Stimulated activated effector memory CD8-positive, alpha-beta T cell treated with anti-CD3 and anti-CD28 coated beads, Interleukin-12 subunit alpha, Interleukin-12 subunit beta, amount 100 ng/mL, for 72 hours (primary cell): ENCODE results near the gene SHFL.

ENCODE experiments used
- ATAC-seq: fragments of 150-1000 bp; cut with Tn5 transposase; 2 replicates; pipeline ENCODE4 v1.10.0; 2021
- DNase-seq, 2 donors: peaks; one replicate each; pipeline ENCODE4 v3.0.0; 2021 to 2022; ENCODE audit warnings: low spot score in 2 of 2
- H3K27ac Mint-ChIP-seq: one replicate; pipeline ENCODE4 v1.8.0; 2022; ENCODE audit warnings: mild to moderate bottlenecking, mixed read lengths
- H3K36me3 Mint-ChIP-seq: one replicate; pipeline ENCODE4 v1.8.0; 2022; ENCODE audit warnings: mild to moderate bottlenecking, mixed read lengths
- H3K4me1 Mint-ChIP-seq: one replicate; pipeline ENCODE4 v1.8.0; 2022; ENCODE audit warnings: mixed read lengths
- H3K4me3 Mint-ChIP-seq: one replicate; pipeline ENCODE4 v1.8.0; 2022; ENCODE audit warnings: mild to moderate bottlenecking, mixed read lengths
- H3K9me3 Mint-ChIP-seq: one replicate; pipeline ENCODE4 v1.8.0; 2022; ENCODE audit warnings: mixed read lengths

Gene SHFL

DNA sequence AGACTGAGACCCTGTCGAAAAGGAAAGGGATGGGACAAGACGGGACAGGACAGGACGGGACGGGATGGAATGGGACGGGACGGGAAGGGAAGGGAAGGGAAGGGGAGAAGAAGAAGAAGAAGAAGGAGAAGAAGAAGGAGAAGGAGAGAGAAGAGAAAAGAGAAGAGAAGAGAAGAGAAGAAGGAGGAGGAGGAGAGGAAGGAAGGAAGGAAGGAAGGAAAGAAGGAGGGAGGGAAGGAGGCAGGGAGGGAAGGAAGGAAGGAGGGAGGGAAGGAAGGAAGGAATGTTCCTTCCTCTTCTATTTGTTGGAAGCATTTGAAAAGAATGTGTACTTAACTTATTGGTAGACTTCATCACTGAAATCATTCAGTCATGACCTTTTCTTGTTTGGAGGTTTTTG is 9.6 kb upstream of the SHFL start:
- no peak overlapping the region for H3K27ac Mint-ChIP-seq
- ATAC-seq = no peak
- no peaks in the 10 kb centered on the region for H3K9me3 Mint-ChIP-seq
- no peaks in the 10 kb centered on the region for H3K4me1 Mint-ChIP-seq
- H3K36me3 Mint-ChIP-seq = no peaks in the 10 kb centered on the region
- no peak overlapping the region for H3K4me3 Mint-ChIP-seq
- DNase-seq = no peak

GRCh38 chr19:10078329-10078728 is 7.8 kb upstream of the SHFL start:
- no peak for ATAC-seq
- Mint-ChIP-seq H3K9me3 (no peaks in the 10 kb centered on the region), H3K36me3 (no peaks in the 10 kb centered on the region), H3K4me1 (no peaks in the 10 kb centered on the region), H3K27ac (no peak overlapping the region), H3K4me3 (no peak overlapping the region)
- DNase-seq = no peak

DNA sequence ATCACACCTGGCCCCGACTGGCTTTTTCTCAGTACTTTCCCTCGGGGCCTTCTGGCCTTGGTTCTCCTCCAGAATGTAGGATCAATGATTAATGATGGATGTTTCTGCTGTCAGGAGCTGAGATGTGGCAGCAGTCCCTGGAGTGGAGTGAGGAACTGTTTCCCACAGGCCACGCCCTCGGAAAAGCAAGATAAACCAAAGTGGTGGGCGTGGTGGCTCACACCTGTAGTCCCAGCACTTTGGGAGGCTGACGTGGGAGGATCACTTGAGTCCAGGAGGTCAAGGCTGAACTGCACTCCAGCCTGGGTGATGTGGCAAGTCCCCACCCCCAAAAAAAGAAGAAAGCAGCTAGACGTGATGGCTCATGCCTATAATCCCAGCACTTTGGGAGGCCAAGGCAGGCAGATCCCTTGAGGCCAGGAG is 7.1 kb upstream of the SHFL start:
- Mint-ChIP-seq H3K27ac (no peak overlapping the region), H3K36me3 (no peaks in the 10 kb centered on the region), H3K4me1 (no peaks in the 10 kb centered on the region), H3K9me3 (no peaks in the 10 kb centered on the region), H3K4me3 (no peak overlapping the region)
- no peak for ATAC-seq
- no peak for DNase-seq

DNA sequence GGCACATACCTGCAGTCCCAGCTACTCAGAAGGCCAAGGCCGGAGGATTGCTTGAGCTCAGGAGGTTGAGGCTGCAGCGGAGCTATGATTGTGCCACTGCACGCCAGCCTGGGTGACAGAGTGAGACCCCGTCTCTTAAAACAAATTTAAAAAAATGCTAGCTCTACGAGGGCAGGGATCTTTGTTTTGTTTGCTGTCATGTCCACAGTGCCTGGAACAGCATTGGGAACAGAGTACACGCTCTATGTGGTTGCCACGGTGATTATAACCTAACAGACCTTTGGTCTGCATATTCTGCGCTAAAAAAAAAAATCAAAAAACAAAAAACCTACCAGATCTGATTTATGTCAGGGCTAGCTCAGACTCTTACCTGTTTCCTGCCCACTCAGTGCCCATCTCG is 2.2 kb upstream of the SHFL start:
- ATAC-seq (no peak), DNase-seq (no peak)
- no peak overlapping the region for H3K4me3 Mint-ChIP-seq
- peaks cover 8% of the 10 kb centered on the region for H3K4me1 Mint-ChIP-seq
- H3K9me3 Mint-ChIP-seq = no peaks in the 10 kb centered on the region
- H3K27ac Mint-ChIP-seq = no peak overlapping the region
- peaks cover 21% of the 10 kb centered on the region for H3K36me3 Mint-ChIP-seq

DNA sequence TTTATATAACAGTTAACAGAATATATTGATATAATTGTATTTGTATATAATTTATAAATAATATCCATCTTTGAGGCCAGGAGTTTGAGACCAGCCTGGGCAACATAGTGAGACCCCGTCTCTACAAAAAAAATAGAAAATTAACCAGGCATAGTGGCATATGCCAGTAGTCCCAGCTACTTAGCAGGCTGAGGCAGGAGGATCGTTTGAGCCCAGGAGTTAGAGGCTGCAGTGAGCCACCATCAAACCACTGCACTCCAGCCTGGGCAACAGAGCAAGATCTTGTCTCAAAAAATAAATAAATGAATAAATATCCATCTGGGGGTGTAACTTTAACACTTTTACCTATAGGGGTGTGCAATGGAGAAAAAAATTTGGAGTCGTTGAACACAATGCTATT is 1.3 kb upstream of the SHFL start:
- DNase-seq = no peak
- ATAC-seq = no peak
- H3K9me3 Mint-ChIP-seq = no peaks in the 10 kb centered on the region
- H3K36me3 Mint-ChIP-seq = peaks cover 30% of the 10 kb centered on the region
- no peak overlapping the region for H3K27ac Mint-ChIP-seq
- peaks cover 15% of the 10 kb centered on the region for H3K4me1 Mint-ChIP-seq
- H3K4me3 Mint-ChIP-seq = peak overlapping the region; percentile 80

- ATAC-seq (peak; percentile 47), DNase-seq (no peak)
- no peaks in the 10 kb centered on the region for H3K9me3 Mint-ChIP-seq
- peak overlapping the region; percentile 80 for H3K4me3 Mint-ChIP-seq
- H3K27ac Mint-ChIP-seq = peak overlapping the region; percentile 85
- H3K36me3 Mint-ChIP-seq = peaks cover 49% of the 10 kb centered on the region
- peaks cover 23% of the 10 kb centered on the region for H3K4me1 Mint-ChIP-seq
Observed at GRCh38 chr19:10086591-10087192, 575 bp downstream of the SHFL start.

DNA sequence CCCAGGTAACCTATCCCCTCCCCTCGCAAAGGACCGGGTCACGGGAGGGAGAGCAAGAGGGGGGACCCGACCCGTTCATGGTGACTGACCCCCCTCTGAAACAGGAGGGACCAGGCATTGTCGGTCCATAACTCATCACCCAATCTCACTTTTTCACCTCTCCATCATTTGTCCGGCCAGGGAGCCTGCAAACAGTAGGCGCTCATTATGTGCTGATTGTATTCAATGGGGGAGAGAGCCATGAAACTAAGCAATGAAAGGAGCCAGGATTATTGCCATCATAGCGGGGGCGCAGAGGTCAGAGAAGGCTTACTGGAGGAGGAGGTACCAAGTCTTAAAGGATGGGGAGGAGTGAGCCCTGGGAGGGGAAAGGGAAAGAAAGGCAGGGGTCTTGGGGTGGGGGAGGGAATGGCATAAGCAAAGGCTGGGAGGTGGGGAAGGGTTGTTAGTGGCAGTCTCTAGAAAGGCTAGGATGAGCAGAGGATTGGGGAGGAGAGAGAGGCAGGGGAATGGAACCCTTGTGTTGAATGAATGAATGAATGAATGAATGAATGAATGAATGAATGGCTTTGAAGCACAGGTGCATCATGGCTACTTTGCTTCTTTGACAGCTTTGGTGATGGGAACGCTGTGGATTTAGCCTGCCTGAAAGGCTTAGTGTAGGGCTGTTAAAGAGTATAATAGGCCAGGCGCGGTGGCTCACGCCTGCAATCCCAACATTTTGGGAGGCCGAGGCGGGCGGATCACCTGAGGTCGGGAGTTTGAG is 1.4 kb downstream of the SHFL start:
- H3K4me3 Mint-ChIP-seq = peak overlapping the region; percentile 80

DNA sequence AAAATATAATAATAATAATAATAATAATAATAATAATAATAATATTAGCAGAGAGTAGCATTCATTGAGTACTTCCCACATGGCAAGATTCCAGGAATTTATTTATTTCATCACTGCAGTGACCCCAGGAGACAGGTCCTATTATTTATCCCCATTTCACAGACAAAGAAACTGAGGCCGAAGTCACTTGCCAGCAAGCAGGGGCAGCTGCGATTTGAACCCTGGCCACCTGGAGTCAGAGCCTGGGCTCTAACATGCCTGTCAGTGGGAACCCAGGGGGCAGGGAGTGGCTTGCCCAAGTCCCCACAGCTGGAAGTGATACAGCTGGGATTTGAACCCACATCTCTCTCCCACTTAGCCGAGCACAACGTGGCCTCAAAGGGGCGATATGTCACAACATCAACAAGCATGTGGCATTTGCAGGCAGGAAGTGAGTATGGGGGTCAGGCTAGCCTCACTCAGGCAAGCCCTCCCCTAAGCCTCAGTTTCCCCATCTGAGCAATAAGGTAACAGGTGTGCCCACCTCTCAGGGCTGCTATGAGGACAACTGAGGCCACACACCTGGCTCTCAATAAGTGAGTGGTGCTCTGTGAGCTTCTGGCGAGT is 2.9 kb downstream of the SHFL start:
- Mint-ChIP-seq H3K27ac (peak overlapping the region; percentile 79), H3K4me3 (no peak overlapping the region), H3K36me3 (peaks cover 73% of the 10 kb centered on the region), H3K4me1 (peaks cover 33% of the 10 kb centered on the region), H3K9me3 (no peaks in the 10 kb centered on the region)
- ATAC-seq = no peak
- no peak for DNase-seq

More for the DNA sequence above, 1.4 kb downstream of the SHFL start:
- peak overlapping the region; percentile 85 for H3K27ac Mint-ChIP-seq
- peaks cover 27% of the 10 kb centered on the region for H3K4me1 Mint-ChIP-seq
- peaks cover 57% of the 10 kb centered on the region for H3K36me3 Mint-ChIP-seq
- DNase-seq (no peak), ATAC-seq (no peak)
- no peaks in the 10 kb centered on the region for H3K9me3 Mint-ChIP-seq

DNA sequence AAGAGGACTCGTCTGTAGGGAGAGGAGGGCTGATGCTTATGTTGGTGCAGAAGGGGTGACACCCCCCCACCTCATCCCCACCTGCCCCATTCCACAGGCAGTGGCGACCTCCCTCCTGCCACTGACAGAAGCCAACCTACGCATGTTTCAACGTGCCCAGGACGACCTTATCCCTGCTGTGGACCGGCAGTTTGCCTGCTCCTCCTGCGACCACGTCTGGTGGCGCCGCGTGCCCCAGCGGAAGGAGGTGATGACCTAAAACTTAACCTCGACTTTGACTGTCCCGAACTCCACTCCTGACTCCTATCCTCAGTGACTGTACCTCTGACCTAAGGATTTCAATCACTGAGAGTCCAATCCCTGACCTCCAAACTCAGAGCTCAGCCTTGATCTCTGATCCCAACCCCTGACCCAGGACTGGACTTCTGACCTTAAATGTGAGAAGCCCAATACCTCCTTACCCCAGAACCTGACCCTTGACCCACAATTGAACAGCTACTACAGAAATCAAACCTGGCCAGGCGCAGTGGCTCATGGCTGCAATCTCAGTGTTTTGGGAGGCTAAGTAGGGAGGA is 3.8 kb downstream of the SHFL start:
- no peak for DNase-seq
- H3K36me3 Mint-ChIP-seq = peaks cover 79% of the 10 kb centered on the region
- peak overlapping the region; percentile 79 for H3K27ac Mint-ChIP-seq
- no peaks in the 10 kb centered on the region for H3K9me3 Mint-ChIP-seq
- no peak overlapping the region for H3K4me3 Mint-ChIP-seq
- H3K4me1 Mint-ChIP-seq = peaks cover 33% of the 10 kb centered on the region
- ATAC-seq = no peak

GRCh38 chr19:10091370-10091687 is 5.2 kb downstream of the SHFL start:
- Mint-ChIP-seq H3K4me3 (no peak overlapping the region), H3K4me1 (peaks cover 33% of the 10 kb centered on the region), H3K9me3 (no peaks in the 10 kb centered on the region), H3K36me3 (peaks cover 85% of the 10 kb centered on the region), H3K27ac (peak overlapping the region; percentile 80)
- no peak for DNase-seq
- ATAC-seq = no peak

- Mint-ChIP-seq H3K4me1 (peaks cover 31% of the 10 kb centered on the region), H3K27ac (peak overlapping the region; percentile 80), H3K36me3 (peaks cover 87% of the 10 kb centered on the region), H3K9me3 (no peaks in the 10 kb centered on the region), H3K4me3 (no peak overlapping the region)
- ATAC-seq (no peak), DNase-seq (no peak)
Observed at GRCh38 chr19:10091895-10092641, 6.0 kb downstream of the SHFL start.

DNA sequence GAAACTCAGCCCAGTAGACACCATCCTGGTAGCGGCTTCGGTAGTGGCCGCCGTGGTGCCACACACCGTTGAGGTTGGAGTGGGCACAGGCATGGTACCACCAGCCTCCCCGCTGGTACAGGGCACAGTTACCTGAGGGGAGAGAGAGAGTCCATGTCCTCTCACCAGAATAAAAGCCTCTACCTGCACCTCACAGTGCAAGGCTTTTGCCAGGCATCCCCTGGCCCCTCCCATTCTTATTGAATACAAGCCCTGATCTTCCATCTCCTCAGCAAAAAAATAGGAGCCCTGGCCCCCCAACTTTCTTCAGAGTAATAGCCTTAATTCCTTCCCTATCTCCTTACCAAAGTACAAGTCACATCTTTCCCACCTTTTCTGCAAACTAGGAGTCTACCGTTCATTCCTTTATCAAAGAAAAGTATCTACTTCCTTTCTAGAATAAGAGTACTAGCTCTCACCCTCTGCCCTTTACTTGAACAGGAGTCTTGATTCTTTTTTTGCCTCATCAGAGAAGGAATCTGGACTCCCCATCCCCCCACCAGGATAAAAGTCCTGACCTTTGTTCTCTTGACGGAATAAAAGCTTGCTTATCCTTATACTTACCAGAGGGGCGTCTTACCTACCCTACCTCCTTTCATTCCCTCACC is 6.7 kb downstream of the SHFL start:
- no peak overlapping the region for H3K4me3 Mint-ChIP-seq

GRCh38 chr19:10093295-10094186 is 7.4 kb downstream of the SHFL start:
- H3K27ac Mint-ChIP-seq = peak overlapping the region; percentile 26
- ATAC-seq (no peak), DNase-seq (peak in 1 of 2 donors; percentile 51)
- H3K36me3 Mint-ChIP-seq = peaks cover 76% of the 10 kb centered on the region
- H3K4me1 Mint-ChIP-seq = peaks cover 25% of the 10 kb centered on the region
- no peaks in the 10 kb centered on the region for H3K9me3 Mint-ChIP-seq
- H3K4me3 Mint-ChIP-seq = no peak overlapping the region

More for the DNA sequence above, 6.7 kb downstream of the SHFL start:
- DNase-seq (no peak), ATAC-seq (no peak)
- Mint-ChIP-seq H3K36me3 (peaks cover 80% of the 10 kb centered on the region), H3K9me3 (no peaks in the 10 kb centered on the region), H3K4me1 (peaks cover 25% of the 10 kb centered on the region), H3K27ac (no peak overlapping the region)

DNA sequence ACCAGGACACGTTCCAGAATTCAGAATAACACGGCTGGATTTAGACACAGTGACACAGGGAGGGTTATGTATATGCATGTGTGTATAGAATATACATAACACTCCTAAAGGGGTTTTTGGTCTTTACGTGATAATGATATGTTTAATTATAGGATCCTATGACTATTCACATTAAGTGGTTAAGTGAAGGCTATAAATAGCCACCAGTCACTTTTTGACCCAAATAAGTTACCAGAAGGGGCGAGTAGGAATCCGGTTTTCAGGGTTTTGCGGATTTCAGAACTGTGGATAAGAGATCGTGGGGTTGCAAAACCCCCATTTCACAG is 9.5 kb downstream of the SHFL start:
- DNase-seq (no peak), ATAC-seq (peak; percentile 2)
- Mint-ChIP-seq H3K4me3 (peak overlapping the region; percentile 56), H3K4me1 (peaks cover 31% of the 10 kb centered on the region), H3K27ac (peak overlapping the region; percentile 60), H3K9me3 (no peaks in the 10 kb centered on the region), H3K36me3 (peaks cover 60% of the 10 kb centered on the region)
